Stimulated activated effector memory CD8-positive, alpha-beta T cell treated with anti-CD3 and anti-CD28 coated beads, Interleukin-12 subunit alpha, Interleukin-12 subunit beta, amount 100 ng/mL, for 72 hours (primary cell): ENCODE measurements around the gene MRPL30.
"Not testable (repeated sequence)": the region's sequence is repeated elsewhere in the genome, so short reads cannot be mapped to it uniquely, and the experiment has no call there.

Experiments used
- ATAC-seq: fragments of 150-1000 bp; cut with Tn5 transposase; 2 replicates; pipeline ENCODE4 v1.10.0; 2021
- DNase-seq, 2 donors: peaks; one replicate each; pipeline ENCODE4 v3.0.0; 2021 to 2022; ENCODE audit warnings: low spot score in 2 of 2
- H3K27ac Mint-ChIP-seq: one replicate; pipeline ENCODE4 v1.8.0; 2022; ENCODE audit warnings: mild to moderate bottlenecking, mixed read lengths
- H3K36me3 Mint-ChIP-seq: one replicate; pipeline ENCODE4 v1.8.0; 2022; ENCODE audit warnings: mild to moderate bottlenecking, mixed read lengths
- H3K4me1 Mint-ChIP-seq: one replicate; pipeline ENCODE4 v1.8.0; 2022; ENCODE audit warnings: mixed read lengths
- H3K4me3 Mint-ChIP-seq: one replicate; pipeline ENCODE4 v1.8.0; 2022; ENCODE audit warnings: mild to moderate bottlenecking, mixed read lengths
- H3K9me3 Mint-ChIP-seq: one replicate; pipeline ENCODE4 v1.8.0; 2022; ENCODE audit warnings: mixed read lengths

The MRPL30 gene

DNA sequence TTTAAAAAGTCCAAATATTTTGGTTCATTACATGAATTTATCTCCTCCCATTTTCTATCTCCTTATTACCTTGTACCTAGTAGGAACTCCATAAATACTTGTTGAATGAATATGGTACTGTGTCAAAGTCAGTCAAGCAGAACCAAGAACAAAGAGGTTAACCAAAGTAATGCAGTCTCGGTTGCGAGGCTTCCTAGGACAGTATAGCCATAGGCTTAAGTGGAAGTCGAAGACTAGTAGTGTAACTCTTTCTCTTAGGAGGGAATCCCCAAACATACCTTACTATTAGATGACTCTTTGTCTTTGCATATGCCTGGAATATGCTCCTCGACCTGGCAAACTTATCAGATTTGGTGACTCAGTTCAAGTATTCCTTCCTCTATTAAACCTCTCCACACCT, 21.4 kb upstream of the MRPL30 start:
- peak overlapping the region; percentile 53 for H3K27ac Mint-ChIP-seq

DNA sequence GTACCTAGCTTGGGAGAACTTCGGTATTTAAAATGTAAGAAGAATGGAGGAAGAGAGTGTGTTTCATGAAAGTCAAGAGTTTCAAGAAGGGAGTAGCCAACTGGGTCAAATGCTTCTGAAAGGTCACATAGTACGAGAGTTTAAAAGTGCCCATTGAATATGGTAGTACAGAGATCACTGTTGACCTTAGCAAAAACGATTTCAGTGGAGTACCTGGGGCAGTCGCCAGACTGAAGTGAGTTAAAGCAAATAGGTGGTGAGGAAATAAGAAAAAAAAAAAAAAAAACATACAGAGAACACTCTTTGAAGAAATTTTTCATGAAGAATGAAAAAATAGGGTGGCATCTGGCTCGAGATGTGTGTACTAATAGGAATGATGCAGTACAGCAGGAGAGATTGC, 14.8 kb upstream of the MRPL30 start:
- DNase-seq = no peak
- H3K36me3 Mint-ChIP-seq = peaks cover 88% of the 10 kb centered on the region
- no peak overlapping the region for H3K4me3 Mint-ChIP-seq
- H3K27ac Mint-ChIP-seq = no peak overlapping the region
- H3K4me1 Mint-ChIP-seq = peaks cover 17% of the 10 kb centered on the region
- H3K9me3 Mint-ChIP-seq = no peaks in the 10 kb centered on the region
- no peak for ATAC-seq

More for the DNA sequence above, 21.4 kb upstream of the MRPL30 start:
- Mint-ChIP-seq H3K36me3 (peaks cover 48% of the 10 kb centered on the region), H3K9me3 (no peaks in the 10 kb centered on the region), H3K4me3 (no peak overlapping the region), H3K4me1 (peaks cover 33% of the 10 kb centered on the region)
- DNase-seq (no peak), ATAC-seq (no peak)

GRCh38 chr2:99169534-99169933, 11.4 kb upstream of the MRPL30 start:
- peak; percentile 88 for ATAC-seq
- Mint-ChIP-seq H3K4me3 (no peak overlapping the region), H3K4me1 (peaks cover 22% of the 10 kb centered on the region), H3K36me3 (peaks cover 98% of the 10 kb centered on the region), H3K27ac (peak overlapping the region; percentile 60), H3K9me3 (no peaks in the 10 kb centered on the region)
- DNase-seq = no peak

DNA sequence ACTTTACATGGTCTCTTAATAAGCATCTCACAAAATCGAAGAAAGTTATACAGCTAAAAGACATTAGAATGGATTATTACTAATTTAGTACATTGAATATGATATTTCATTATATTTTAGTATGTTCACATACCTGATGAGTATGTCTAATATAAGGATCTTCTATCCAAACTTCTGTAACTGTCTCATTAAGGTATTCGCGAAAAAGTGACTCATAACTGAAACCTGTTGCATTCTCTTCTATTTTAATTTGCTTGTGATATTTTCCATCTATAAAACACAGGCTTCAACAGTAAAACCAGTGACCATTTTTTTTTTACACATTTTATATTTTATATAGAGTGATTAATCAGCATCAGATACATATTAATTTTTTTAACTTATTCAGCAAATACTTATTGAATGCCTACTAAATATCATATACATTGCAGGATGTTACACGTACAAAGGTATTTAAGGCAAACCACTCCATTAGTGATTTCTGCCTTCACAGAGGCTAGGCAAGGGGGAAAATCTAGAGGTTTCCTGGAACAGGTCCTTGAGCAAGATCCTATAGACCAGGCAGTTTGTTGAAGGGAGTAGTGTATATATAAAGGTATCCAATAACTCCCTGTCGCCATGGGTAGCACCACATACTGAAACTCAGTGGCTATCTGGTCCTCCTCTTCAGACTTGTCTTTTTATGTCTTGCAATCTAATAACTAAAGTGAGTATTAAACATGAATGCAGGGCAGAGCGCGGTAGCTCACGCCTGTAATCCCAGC, 9.4 kb upstream of the MRPL30 start:
- ATAC-seq = no peak
- H3K4me1 Mint-ChIP-seq = peaks cover 27% of the 10 kb centered on the region
- DNase-seq = no peak
- H3K9me3 Mint-ChIP-seq = no peaks in the 10 kb centered on the region
- H3K36me3 Mint-ChIP-seq = peaks cover 87% of the 10 kb centered on the region
- peak overlapping the region; percentile 34 for H3K27ac Mint-ChIP-seq
- no peak overlapping the region for H3K4me3 Mint-ChIP-seq

DNA sequence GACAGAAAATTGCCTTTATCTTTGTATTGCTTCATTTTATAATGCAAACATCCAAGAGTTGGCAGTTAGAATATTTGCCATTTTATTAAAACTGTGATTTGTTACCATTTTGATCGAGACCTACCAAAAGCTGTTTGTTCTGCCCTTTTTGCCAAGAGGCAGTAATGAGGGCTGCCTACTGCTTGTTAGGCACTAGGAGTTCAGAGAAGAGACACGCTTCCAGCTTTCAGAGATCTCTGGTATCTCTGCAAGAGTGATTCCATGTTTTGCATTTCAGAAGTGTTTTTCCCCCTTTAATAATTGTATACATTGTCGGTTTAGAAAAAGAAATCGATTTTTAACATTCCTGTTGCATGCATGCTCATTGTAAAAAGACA, 628 bp downstream of the MRPL30 start:
- ATAC-seq = no peak
- DNase-seq = no peak
- Mint-ChIP-seq H3K36me3 (peaks cover 36% of the 10 kb centered on the region), H3K4me1 (peaks cover 38% of the 10 kb centered on the region), H3K27ac (peak overlapping the region; percentile 96), H3K9me3 (no peaks in the 10 kb centered on the region), H3K4me3 (peak overlapping the region; percentile 91)

DNA sequence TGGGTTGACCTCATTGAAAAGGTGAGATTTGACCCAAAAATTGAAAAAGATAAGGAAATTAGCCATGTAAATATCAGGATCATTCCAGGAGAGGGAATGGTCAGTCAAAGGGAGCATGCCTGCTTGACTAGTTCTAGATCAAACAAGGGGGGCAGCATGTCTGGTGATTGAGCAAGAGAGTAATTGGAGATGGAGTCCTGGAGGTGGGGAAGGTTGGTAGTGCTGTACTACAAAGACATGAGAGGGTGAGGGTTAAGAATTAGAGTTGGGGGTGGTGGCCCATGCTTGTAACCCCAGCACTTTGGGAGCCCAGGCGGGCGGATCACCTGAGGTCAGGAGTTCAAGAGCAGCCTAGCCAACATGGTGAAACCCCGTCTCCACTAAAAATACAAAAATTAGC, 2.0 kb downstream of the MRPL30 start:
- H3K4me3 Mint-ChIP-seq = no peak overlapping the region
- ATAC-seq (no peak), DNase-seq (no peak)
- H3K9me3 Mint-ChIP-seq = no peaks in the 10 kb centered on the region
- no peak overlapping the region for H3K27ac Mint-ChIP-seq
- peaks cover 29% of the 10 kb centered on the region for H3K4me1 Mint-ChIP-seq
- H3K36me3 Mint-ChIP-seq = peaks cover 36% of the 10 kb centered on the region

GRCh38 chr2:99184811-99185210, 3.8 kb downstream of the MRPL30 start:
- Mint-ChIP-seq H3K4me3 (no peak overlapping the region), H3K27ac (no peak overlapping the region), H3K9me3 (no peaks in the 10 kb centered on the region), H3K4me1 (peaks cover 14% of the 10 kb centered on the region), H3K36me3 (peaks cover 45% of the 10 kb centered on the region)
- DNase-seq (no peak), ATAC-seq (no peak)

DNA sequence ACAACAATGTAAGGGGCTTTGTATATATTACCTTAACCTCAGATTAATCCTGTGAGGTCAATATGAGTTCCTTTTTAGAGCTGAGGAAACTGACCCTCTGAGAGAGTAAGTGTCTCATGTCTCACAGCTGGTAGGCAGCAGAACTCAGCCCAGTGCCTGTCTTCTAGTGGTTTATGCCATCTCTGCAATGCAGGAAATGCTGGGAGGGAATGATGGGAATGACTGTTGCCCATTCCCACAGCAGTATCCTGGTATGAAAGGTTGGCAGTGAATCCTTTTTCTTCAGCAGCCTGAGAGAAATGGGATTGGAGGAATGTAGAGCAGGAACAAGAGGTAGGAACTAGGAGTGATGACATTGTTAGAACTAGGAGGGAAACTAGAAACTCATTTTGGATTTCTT, 6.0 kb downstream of the MRPL30 start:
- DNase-seq (no peak), ATAC-seq (no peak)
- H3K4me3 Mint-ChIP-seq = no peak overlapping the region
- no peak overlapping the region for H3K27ac Mint-ChIP-seq
- no peaks in the 10 kb centered on the region for H3K9me3 Mint-ChIP-seq
- peaks cover 7% of the 10 kb centered on the region for H3K4me1 Mint-ChIP-seq
- H3K36me3 Mint-ChIP-seq = peaks cover 56% of the 10 kb centered on the region

DNA sequence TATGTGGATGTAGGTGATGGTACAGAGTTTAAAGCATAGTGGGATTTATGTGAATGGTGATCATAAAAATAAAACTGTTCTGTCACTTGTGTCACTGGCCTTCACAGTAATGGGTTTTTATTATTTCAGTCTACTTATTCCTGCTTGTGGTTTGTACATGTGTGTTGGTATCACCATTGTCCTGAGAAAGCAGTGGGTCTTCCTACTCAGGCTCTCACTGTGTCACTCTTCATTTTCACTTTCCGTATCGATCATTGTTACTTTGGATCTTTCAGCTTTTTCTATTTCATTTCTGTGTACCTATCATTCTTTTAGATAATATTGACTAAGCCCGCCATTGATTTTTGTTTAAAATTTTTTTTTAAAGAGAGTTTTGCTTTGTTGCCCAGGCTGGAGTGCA, 7.4 kb downstream of the MRPL30 start:
- Mint-ChIP-seq H3K36me3 (peaks cover 68% of the 10 kb centered on the region), H3K4me3 (no peak overlapping the region), H3K27ac (peak overlapping the region; percentile 10), H3K4me1 (no peaks in the 10 kb centered on the region), H3K9me3 (no peaks in the 10 kb centered on the region)
- DNase-seq (no peak), ATAC-seq (no peak)

- Mint-ChIP-seq H3K36me3 (peaks cover 86% of the 10 kb centered on the region), H3K4me1 (no peaks in the 10 kb centered on the region), H3K4me3 (no peak overlapping the region), H3K9me3 (no peaks in the 10 kb centered on the region), H3K27ac (no peak overlapping the region)
- no peak for DNase-seq
- no peak for ATAC-seq
Observed at GRCh38 chr2:99190548-99190947, 9.6 kb downstream of the MRPL30 start.

DNA sequence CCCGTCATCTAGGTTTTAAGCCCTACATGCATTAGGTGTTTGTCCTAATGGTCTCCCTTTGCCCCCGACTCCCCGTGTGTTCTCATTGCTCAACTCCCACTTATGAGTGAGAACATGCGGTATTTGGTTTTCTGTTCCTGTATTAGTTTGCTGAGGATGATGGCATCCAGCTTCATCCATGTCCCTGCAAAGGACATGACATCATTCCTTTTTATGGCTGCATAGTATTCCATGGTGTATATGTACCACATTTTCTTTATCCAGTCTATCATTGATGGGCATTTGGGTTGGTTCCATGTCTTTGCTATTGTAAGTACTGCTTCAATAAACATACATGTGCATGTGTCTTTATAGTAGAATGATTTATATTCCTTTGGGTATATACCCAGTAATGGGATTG, 11.4 kb downstream of the MRPL30 start:
- not testable (repeated sequence) for DNase-seq, ATAC-seq, H3K27ac Mint-ChIP-seq, H3K4me1 Mint-ChIP-seq, H3K4me3 Mint-ChIP-seq, H3K9me3 Mint-ChIP-seq
- peaks cover 93% of the 10 kb centered on the region for H3K36me3 Mint-ChIP-seq

DNA sequence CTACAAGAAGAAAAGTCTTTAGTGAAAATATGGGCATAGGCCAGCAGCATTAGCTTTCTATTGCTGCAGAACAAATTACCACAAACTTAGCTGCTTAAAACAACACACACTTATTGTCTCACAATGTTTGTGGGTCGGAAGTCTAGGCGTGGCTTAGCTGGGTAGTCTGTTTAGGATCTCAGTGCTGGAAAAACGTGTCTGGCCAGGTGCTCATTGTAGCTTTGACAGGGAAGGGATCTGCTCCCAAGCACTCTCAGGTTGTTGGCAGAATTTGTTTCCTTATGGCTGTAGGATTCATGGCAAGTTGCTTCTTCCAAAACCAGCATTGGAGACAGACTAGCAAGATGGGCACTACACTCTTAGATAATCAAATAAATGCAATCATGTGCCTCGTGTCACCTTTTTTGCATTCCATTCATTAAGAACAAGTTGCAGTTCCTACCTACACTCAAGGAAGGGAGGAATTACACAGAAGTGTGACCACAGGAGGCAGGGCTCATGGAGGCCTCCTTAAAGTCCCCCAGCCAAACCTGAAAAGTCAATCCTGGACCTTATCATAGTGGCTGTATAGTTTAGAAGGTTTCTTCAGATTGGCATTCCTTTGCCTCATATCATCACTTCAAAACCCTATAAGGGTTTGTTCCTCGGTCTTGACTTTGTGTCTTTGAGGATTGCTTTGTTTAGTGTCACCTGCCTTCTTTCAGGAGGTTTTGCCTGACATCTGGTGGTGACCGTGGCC, 17.3 kb downstream of the MRPL30 start:
- peak overlapping the region; percentile 37 for H3K27ac Mint-ChIP-seq
- no peak for ATAC-seq

DNA sequence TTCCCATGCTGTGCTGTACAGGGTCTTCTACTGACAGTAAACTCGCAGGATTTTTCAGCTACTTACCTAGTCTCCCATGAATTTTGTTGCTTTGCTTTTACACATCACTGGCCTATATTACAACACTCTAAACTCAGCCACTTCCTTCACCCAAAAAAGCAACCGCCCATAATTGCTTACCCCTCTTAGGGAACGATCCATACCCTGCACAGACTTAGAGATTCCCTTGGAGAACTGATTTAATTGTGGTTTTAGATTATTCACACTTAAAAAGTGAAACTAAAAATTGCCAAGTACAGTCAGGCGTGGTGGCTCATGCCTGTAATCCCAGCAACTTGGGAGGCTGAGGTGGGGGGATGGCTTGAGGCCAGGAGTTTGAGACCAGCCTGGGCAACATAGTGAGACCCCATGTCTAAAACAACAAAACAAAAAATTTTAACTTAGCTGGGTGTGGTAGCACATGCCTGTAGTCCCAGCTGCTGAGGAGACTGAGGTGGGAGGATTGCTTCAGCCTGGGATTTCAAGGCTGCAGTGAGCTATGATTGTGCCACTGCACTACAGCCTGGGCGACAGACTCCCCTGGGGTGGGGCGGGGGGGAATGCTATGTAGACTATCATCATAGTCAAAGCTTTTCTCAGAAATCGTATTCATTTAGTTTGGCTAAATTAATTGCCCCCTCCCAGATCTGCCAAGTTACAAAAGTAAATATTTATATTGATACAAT, 19.3 kb downstream of the MRPL30 start:
- H3K27ac Mint-ChIP-seq = no peak overlapping the region
- H3K9me3 Mint-ChIP-seq = peaks cover 2% of the 10 kb centered on the region
- H3K4me1 Mint-ChIP-seq = no peaks in the 10 kb centered on the region
- peaks cover 32% of the 10 kb centered on the region for H3K36me3 Mint-ChIP-seq
- ATAC-seq (no peak), DNase-seq (no peak)
- H3K4me3 Mint-ChIP-seq = no peak overlapping the region

More for the DNA sequence above, 17.3 kb downstream of the MRPL30 start:
- no peaks in the 10 kb centered on the region for H3K9me3 Mint-ChIP-seq
- H3K36me3 Mint-ChIP-seq = peaks cover 47% of the 10 kb centered on the region
- no peak overlapping the region for H3K4me3 Mint-ChIP-seq
- no peak for DNase-seq
- no peaks in the 10 kb centered on the region for H3K4me1 Mint-ChIP-seq

DNA sequence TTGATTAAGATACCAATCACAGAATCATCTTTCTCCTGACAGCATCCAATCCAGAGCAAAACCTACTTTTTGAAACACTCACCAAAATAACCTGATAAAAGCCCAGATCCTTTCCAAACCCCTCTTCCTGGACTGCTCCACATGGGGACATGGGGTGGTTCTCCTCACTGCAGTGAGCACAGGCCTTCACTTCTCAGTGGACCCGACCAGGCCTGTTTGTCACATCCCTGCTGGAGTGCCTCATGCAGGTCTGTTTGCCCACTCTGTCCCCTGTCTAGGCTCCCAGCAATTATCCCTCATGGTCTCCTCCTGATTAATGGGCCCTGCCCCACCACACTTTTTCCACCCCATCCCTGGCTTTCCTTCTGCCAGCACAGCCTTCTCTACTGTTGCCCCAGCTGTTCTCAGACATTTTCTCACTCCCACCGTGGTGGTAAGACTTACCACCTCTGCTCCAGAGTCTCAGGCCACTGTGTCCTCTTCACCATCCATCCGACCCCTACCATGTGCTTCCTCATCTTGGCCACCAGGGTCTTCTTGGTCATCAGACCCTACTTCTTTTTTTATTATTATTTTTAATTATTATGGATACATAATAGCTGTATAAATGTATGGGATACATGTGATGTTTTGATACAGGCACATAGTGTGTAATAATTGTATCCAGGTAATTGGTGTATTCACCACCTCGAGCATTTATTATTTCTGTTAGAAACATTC, 21.1 kb downstream of the MRPL30 start:
- DNase-seq = no peak
- Mint-ChIP-seq H3K27ac (peak overlapping the region; percentile 16), H3K36me3 (peaks cover 13% of the 10 kb centered on the region), H3K4me1 (no peaks in the 10 kb centered on the region), H3K9me3 (peaks cover 7% of the 10 kb centered on the region), H3K4me3 (no peak overlapping the region)
- ATAC-seq = no peak

- Mint-ChIP-seq H3K36me3 (peaks cover 5% of the 10 kb centered on the region), H3K4me1 (no peaks in the 10 kb centered on the region), H3K27ac (no peak overlapping the region), H3K9me3 (peaks cover 7% of the 10 kb centered on the region), H3K4me3 (no peak overlapping the region)
- ATAC-seq = no peak
- DNase-seq = no peak
Observed at GRCh38 chr2:99205491-99205890, 24.5 kb downstream of the MRPL30 start.
